HG03025 (cell line): ENCODE measurements around the gene PRCD.

Experiments
- ATAC-seq: cut with Tn5 transposase; IDR thresholded peaks from one replicate; pipeline ENCODE4 v1.9.1; 2021; ENCODE audit warnings: mild to moderate bottlenecking, moderate library complexity; ENCODE audit not compliant: unreplicated experiment, low FRiP score

Gene PRCD

DNA sequence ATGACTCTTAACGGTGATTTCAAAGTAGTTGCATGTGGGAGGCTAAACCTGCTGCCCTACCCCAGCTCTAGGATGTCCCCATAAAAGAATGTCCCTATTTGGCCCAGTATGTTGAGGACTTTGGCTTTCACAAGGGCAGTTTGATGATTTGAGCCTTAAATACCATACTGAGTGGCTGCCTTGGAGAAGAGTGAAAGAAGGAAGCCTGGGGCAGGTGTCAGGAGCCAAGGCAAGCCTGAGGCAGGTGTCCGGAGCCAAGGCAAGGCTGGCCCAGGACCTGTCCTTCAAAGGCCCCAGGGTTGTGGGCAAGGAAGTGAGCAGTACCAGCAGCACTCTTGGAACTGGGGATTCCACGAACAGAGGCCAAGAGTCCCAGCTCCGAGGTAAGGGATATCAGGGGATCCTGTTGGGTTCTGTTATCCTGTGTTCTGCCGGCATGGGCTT lies 27.2 kb downstream of the PRCD start:
- no peak for ATAC-seq

- no peak for ATAC-seq
Measured at GRCh38 chr17:76567634-76568432, 28.0 kb downstream of the PRCD start.

DNA sequence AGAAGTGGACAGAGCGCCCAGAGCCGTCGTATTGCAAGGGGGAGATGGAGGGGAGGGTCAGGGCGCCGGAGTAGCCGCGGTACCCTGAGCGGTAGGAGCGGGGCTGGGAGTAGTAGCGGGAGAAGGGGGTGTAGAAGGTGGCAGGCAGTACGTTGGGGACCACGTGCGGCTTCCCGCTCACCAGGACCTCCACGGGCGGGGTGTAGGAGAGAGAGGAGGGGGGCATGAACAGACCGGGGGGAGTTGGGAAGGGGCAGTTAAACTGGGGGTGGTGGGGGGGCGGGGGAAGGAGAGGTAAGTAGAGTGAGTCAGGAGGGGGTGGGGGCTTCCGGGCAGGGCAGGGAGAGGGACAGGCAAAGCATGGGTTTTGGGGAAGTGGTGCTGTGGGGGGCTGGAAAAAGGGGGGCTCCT lies 29.0 kb downstream of the PRCD start:
- ATAC-seq = no peak

DNA sequence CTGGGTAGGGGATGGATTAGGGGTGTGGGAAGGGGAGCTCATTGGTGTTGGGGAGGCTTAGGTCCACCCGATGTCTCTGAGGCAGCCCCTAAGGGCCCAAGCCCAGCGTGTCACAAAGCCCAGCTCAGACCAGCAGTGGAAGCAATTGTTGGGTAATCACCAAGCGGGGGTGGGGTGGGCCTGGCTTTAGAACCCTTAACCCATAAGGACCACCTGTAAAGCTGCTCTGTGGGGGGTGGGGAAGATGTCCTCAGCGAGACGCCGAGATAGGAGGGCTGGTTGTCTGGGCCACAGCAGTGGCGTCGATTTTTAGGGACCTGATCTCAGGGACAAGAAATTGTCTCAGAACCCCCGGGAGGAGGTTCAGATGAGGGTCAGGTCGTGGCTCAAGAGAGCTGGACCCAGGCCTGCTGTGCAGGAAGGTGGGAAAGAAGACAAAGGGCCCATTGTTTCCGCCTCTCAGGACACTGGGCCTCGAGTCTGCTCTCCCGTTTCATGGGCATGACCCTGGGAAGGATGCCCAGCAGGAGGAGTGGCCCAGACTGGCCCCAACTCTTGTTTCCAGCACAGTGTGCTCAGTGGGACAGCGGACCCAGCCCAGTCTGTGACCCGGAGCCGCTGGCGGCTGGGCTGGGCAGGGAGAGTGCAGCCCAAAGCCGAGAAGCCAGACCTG lies 29.9 kb downstream of the PRCD start:
- ATAC-seq = no peak

- ATAC-seq = no peak
Measured at GRCh38 chr17:76570457-76570856, 30.6 kb downstream of the PRCD start.

GRCh38 chr17:76570877-76571471 lies 31.1 kb downstream of the PRCD start:
- no peak for ATAC-seq

DNA sequence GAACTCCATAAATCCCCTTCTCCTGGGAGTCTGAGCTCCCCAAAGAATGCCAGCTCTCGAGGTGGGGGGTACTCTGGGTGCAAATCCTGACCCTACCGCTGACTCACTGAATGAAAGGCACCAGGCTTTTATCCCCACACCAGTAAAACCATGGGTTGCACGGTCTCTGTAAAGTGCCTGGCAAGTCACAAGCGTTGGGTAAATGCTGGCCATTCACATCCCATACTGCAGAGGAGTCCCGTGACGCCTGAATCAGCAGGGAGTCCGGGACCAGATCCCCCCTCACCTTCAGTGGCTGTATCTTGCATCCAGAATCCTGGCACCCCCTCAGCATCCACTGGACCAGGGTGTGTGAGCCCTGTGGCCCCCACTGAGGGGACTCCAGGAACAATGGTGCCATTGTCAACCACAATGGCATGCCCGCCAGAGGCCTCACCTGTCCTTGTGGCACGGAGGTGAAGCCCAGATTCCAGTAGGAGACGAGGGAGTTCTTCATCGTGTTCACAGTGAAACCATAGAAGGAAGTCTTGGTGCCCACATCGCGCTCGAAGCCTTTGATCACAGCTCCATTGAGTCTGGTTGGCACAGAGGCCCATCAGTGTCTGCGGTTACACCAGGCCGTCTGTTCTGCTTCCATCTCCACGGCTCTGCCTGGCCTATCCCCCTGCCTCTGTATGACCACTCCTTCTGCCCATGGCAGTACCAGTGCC lies 32.5 kb downstream of the PRCD start:
- ATAC-seq = no peak

- no peak for ATAC-seq
Measured at GRCh38 chr17:76573096-76573495, 33.3 kb downstream of the PRCD start.

GRCh38 chr17:76574166-76574565 lies 34.3 kb downstream of the PRCD start:
- ATAC-seq = no peak

DNA sequence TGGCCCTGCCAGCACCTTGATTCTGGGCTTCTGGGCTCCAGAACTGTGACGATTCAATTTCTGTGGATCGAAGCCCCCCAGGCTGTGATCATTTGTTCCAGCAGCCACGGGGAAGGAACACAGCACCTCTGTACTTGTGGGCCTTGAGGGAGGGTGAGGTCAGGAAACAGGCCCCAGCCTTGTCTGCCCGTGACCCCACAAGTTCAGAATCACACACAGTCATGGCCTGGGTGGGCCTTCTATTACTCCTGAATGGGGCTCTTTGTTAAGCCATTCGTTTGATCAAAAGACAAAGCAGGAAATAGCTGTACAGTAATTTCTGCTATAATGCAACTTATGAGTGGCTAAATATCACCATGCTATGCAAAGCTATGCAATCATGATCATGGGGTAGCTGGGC lies 35.7 kb downstream of the PRCD start:
- ATAC-seq = no peak

GRCh38 chr17:76576189-76576588 lies 36.3 kb downstream of the PRCD start:
- no peak for ATAC-seq

DNA sequence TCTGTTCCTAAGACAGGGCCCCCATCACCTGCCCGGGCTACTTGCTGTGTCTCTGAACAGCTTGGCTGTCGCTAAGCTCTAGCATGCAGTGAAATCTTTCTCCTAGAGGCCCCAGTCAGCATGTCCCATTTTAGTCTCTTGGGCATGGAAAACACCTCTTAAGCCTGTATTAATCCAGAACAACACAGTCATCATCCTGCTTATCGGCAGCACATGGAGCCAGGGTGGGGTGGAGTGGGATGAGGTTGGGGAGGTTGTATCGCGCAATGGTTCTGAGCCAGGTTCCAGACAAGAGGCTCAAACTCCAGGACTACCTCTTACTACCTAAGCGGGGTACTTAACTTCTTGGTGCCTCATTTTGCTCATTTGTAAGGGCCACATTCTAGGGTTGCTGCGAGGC lies 38.0 kb downstream of the PRCD start:
- ATAC-seq = no peak

- ATAC-seq = no peak
Measured at GRCh38 chr17:76578376-76578775, 38.5 kb downstream of the PRCD start.

DNA sequence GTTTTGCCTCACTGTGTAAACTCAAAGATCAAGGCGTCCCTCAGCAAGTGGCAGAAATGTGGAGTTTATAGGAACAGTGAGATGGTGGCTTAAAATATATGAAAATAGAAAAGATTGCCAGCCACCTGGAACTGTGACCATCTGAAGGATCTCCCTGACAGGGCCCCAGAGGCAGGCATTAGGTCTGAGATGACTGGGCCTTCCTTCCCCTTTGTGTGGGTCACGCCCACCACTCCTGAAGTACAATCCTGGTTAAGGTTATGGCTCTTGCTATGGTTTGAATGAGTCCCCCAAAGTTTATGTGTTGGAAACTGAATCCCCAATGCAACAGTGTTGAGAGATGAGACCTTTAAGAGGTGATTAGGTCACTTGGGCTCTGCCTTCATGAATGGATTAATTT lies 39.4 kb downstream of the PRCD start:
- ATAC-seq = no peak

DNA sequence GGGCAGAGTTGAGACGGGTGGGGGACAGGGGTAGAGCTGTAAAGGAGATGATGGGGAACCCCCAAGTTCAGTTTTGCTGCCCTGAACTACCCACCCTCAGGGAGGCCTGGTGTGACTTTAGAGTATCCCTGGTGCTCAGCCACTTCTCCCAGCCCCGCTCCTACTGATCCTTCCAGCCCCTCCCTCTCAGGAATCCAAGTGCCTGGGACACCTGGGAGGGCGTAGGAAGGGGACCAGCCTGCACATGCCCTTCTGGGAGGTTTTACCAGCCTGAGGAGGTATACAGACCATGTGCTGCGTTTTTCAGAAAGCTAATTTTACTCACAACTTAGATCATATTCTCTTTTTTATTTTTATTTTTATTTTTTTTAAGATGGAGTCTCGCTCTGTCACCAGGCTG lies 41.7 kb downstream of the PRCD start:
- no peak for ATAC-seq

- no peak for ATAC-seq
Measured at GRCh38 chr17:76582660-76583059, 42.8 kb downstream of the PRCD start.

DNA sequence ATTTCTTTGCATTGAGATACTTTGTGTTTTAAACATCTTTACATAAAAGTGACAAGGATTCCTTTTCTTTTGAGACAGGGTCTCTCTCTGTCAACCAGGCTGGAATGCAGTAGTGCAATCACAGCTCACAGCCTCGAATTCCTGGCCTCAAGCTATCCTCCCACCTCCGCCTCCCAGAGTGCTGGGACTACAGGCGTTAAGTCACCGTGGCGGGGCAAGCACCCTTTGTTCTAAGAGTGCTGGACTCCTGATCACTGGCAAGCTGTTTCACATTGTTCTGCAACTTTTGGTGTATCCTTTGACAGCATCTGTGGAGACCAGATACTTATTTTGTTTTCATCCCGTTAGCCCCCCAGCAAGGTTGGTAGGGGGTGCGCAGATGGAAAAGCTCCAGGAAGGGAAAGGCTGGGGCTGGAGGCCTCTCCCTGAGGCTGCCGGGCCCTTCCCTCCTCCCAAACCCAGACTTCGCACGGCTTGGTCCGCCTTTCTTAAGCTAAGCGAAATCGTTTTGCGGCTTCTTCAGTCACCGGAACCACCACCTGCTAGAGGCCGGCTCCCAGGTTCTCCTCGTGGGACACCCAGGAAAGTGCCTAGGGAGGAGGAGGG lies 44.7 kb downstream of the PRCD start:
- ATAC-seq = no peak

- no peak for ATAC-seq
Measured at GRCh38 chr17:76585033-76585648, 45.3 kb downstream of the PRCD start.

DNA sequence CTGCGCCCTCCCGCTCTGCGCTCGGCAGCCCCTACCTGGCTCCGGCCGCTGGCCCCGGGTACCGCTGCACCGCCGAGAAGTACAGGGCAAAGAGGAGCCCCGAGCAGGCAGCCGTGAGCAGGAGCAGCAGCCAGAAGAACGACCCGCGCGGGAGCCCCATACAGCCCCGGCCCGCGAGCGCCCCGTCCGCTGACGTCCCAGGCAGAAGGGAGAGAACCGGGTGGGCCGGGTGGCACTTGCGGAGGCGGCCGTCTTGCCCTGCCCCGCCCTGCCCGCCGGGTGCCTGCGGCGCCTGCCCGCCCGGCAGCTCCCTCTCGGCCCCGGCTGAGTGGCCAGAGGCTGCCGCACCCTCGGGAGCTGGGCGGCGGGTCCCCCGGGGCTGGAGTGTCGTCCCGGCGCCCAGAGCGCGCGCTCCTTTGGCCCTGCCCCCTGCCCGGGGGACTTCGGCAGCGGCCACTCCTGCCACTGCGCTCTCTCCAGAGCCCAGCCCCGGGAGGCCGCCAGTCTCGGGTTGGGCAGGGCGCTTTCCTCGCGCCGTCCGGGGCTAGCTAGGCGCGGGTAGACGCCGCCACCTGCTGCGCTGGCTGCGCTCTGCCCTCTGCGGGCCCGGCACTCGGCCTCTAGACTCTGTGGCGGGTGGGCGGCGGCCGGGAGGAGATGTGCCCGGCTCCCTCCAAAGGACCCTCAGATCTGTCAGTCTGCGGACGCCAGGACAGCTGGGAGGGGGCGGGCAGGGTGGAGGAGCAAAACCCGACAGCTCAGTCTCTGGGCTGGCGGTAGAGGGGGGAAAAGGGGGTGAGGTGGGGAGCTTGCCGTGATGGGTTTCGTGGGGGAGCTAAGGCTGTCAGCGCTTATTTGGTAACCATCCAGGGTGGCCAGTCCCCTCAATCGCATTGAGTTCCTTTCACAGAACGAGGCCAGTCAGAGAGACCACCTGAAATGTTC lies 46.1 kb downstream of the PRCD start, which contains the start of gene ST6GALNAC2:
Gene ST6GALNAC2, minus strand, starts transcription at position 212 of the 945 bp plus-strand sequence. Its CDS starts 52 bp downstream, at position 160.
- no peak for ATAC-seq
